ENCODE data around the gene STXBP3. TPM values are rescaled to one million over a fixed set of nuclear protein-coding genes. Genes with fewer than 3 reads are reported as not detected.

Gene STXBP3
- polyA plus RNA-seq, 2 of the 4 experiments (the other 2 are of a cell fraction) = 30.4 to 44.8 TPM

GRCh38 chr1:108851567-108851966 is 105.1 kb downstream of the STXBP3 start:
- Histone ChIP-seq H3K4me3 (no peak overlapping the region), H3K9me3 (no peaks in the 10 kb centered on the region), H3K4me2 (no peak overlapping the region), H3K4me1 (no peaks in the 10 kb centered on the region), H3K27ac (no peak overlapping the region)
- ChIA-PET POLR2A (no interaction called here), CTCF (interaction anchor here (1.4 to 1.8 kb wide), 2 partner anchors 23 to 29 kb away, joined by 3 to 6 read pairs; no protein-coding TSS in a partner anchor)
- ATAC-seq (no peak), DNase-seq (ENCODE audit: low read depth in 1 of 2, low spot score in 1 of 2) (no peak), FAIRE-seq (no peak)
- 62% methylated on average over 4 of the region's 4 CpGs for WGBS (ENCODE audit: missing lambda C conversion rate)
- no peak for TF ChIP-seq BCL3 (IDR thresholded peaks at IDR 0.05)
- no peak for TF ChIP-seq MAFK (IDR thresholded peaks at IDR 0.05; ENCODE audit: partially characterized antibody)
- no peak for TF ChIP-seq CBX8 (IDR thresholded peaks at IDR 0.05)
- TF ChIP-seq MAZ (IDR thresholded peaks at IDR 0.05; ENCODE audit: borderline replicate concordance, low read depth, low read length) = no peak
- TF ChIP-seq JUNB (IDR thresholded peaks at IDR 0.05) = no peak
- TF ChIP-seq EP300 (IDR thresholded peaks at IDR 0.05) = no peak
- TF ChIP-seq, protein P1, sequence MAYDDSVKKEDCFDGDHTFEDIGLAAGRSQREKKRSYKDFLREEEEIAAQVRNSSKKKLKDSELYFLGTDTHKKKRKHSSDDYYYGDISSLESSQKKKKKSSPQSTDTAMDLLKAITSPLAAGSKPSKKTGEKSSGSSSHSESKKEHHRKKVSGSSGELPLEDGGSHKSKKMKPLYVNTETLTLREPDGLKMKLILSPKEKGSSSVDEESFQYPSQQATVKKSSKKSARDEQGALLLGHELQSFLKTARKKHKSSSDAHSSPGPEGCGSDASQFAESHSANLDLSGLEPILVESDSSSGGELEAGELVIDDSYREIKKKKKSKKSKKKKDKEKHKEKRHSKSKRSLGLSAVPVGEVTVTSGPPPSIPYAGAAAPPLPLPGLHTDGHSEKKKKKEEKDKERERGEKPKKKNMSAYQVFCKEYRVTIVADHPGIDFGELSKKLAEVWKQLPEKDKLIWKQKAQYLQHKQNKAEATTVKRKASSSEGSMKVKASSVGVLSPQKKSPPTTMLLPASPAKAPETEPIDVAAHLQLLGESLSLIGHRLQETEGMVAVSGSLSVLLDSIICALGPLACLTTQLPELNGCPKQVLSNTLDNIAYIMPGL (CRISPR knock-in tag; IDR thresholded peaks at IDR 0.05; ENCODE audit: borderline replicate concordance) = no peak

- FAIRE-seq = no peak
Observed at GRCh38 chr1:108852221-108852975, 105.9 kb downstream of the STXBP3 start.

More at GRCh38 chr1:108852221-108852975, 105.9 kb downstream of the STXBP3 start:
- Histone ChIP-seq H3K27ac (no peak overlapping the region), H3K4me3 (no peak overlapping the region), H3K9me3 (no peaks in the 10 kb centered on the region), H3K4me2 (no peak overlapping the region), H3K4me1 (no peaks in the 10 kb centered on the region)
- ChIA-PET CTCF (interaction anchor here (1.4 to 1.8 kb wide), 2 partner anchors 24 to 29 kb away, joined by 3 to 6 read pairs; no protein-coding TSS in a partner anchor), POLR2A (no interaction called here)
- DNase-seq (ENCODE audit: low read depth in 1 of 2, low spot score in 1 of 2) (no peak), ATAC-seq (no peak)
- 53% methylated on average over 7 of the region's 7 CpGs for WGBS (ENCODE audit: missing lambda C conversion rate)
- no peak for TF ChIP-seq KDM1A (IDR thresholded peaks at IDR 0.05; ENCODE audit: low read depth)
- TF ChIP-seq CEBPB (IDR thresholded peaks at IDR 0.05) = no peak
- no peak for TF ChIP-seq MYC (IDR thresholded peaks at IDR 0.05; ENCODE audit: borderline replicate concordance, low read length)
- no peak for TF ChIP-seq ESRRA (IDR thresholded peaks at IDR 0.05; ENCODE audit: borderline replicate concordance, low read length)
- no peak for TF ChIP-seq MAX (IDR thresholded peaks at IDR 0.05)
- no peak for TF ChIP-seq PHF8 (IDR thresholded peaks at IDR 0.05; ENCODE audit: borderline replicate concordance, low read depth)
- no peak for TF ChIP-seq FOSL2 (IDR thresholded peaks at IDR 0.05)
- no peak for TF ChIP-seq FOSL2 (CRISPR knock-in tag; IDR thresholded peaks at IDR 0.05)
- TF ChIP-seq, protein P2, sequence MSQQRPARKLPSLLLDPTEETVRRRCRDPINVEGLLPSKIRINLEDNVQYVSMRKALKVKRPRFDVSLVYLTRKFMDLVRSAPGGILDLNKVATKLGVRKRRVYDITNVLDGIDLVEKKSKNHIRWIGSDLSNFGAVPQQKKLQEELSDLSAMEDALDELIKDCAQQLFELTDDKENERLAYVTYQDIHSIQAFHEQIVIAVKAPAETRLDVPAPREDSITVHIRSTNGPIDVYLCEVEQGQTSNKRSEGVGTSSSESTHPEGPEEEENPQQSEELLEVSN (IDR thresholded peaks at IDR 0.05; ENCODE audit: borderline replicate concordance, low read depth) = no peak
- TF ChIP-seq HOXB13 (CRISPR knock-in tag; IDR thresholded peaks at IDR 0.05; ENCODE audit: low read depth) = no peak
- TF ChIP-seq HEYL (CRISPR knock-in tag; IDR thresholded peaks at IDR 0.05) = no peak
- TF ChIP-seq, protein P3, sequence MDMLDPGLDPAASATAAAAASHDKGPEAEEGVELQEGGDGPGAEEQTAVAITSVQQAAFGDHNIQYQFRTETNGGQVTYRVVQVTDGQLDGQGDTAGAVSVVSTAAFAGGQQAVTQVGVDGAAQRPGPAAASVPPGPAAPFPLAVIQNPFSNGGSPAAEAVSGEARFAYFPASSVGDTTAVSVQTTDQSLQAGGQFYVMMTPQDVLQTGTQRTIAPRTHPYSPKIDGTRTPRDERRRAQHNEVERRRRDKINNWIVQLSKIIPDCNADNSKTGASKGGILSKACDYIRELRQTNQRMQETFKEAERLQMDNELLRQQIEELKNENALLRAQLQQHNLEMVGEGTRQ (IDR thresholded peaks at IDR 0.05) = no peak
- no peak for TF ChIP-seq RARB (CRISPR knock-in tag; IDR thresholded peaks at IDR 0.05)
- TF ChIP-seq EP300 (IDR thresholded peaks at IDR 0.05) = no peak
- no peak for TF ChIP-seq NR3C1 (IDR thresholded peaks at IDR 0.05)
- no peak for TF ChIP-seq CHD4 (IDR thresholded peaks at IDR 0.05; ENCODE audit: borderline replicate concordance)
